GM12878 (cell line): ENCODE measurements around the gene GABRB1. TPM values are rescaled to one million over a fixed set of nuclear protein-coding genes. Genes with fewer than 3 reads are reported as not detected.
A peak's percentile ranks its signal among the peaks of the same experiment; 100 is the strongest.

Experiments
- CTCF ChIP-seq, 3 experiments: IDR thresholded peaks in 2 of 3; conservative IDR thresholded peaks in 1 of 3; 2 replicates each; pipeline ENCODE4 v1.5.1; 2011; ENCODE audit warnings: low read depth in 3 of 3, low read length in 3 of 3, mild to moderate bottlenecking in 3 of 3, control low read depth in 2 of 3, moderate library complexity in 2 of 3, inconsistent platforms in 1 of 3, mixed read lengths in 1 of 3; ENCODE audit not compliant: control insufficient read depth in 2 of 3, insufficient read depth in 1 of 3; ENCODE audit errors: extremely low read depth in 1 of 3
- IRF3 ChIP-seq: fragments of 450-650 bp; IDR thresholded peaks from 2 replicates; pipeline ENCODE4 v1.6.1; 2014; ENCODE audit warnings: mild to moderate bottlenecking
- MTA2 ChIP-seq: fragments of 450-650 bp; IDR thresholded peaks from 2 replicates; pipeline ENCODE4 v1.6.1; 2016; ENCODE audit warnings: low read depth, mild to moderate bottlenecking, moderate library complexity
- MXI1 ChIP-seq: fragments of 150-350 bp; IDR thresholded peaks from 2 replicates; pipeline ENCODE4 v1.6.1; 2011; ENCODE audit warnings: low read depth, mild to moderate bottlenecking, inconsistent platforms, low read length, improper control_type of control experiment
- NFXL1 ChIP-seq: fragments of 450-650 bp; IDR thresholded peaks from 2 replicates; pipeline ENCODE4 v1.6.1; 2017; ENCODE audit warnings: antibody characterized with exemption, mild to moderate bottlenecking, borderline replicate concordance
- SMAD5 ChIP-seq: IDR thresholded peaks from 2 replicates; pipeline ENCODE4 v1.6.1; 2016; ENCODE audit warnings: antibody characterized with exemption, low read depth
- TCF7 ChIP-seq: IDR thresholded peaks from 2 replicates; pipeline ENCODE4 v1.6.1; 2014; ENCODE audit warnings: antibody characterized with exemption, borderline replicate concordance
- USF1 ChIP-seq: IDR thresholded peaks from 2 replicates; pipeline ENCODE4 v1.6.1; 2011; ENCODE audit warnings: borderline replicate concordance, low read depth, mild to moderate bottlenecking, moderate library complexity, mixed read lengths, low read length; ENCODE audit not compliant: insufficient read depth; ENCODE audit errors: extremely low read length
- WRNIP1 ChIP-seq: IDR thresholded peaks from 2 replicates; pipeline ENCODE4 v1.6.1; 2011; ENCODE audit warnings: low read depth, low read length, improper control_type of control experiment, borderline replicate concordance
- polyA plus RNA-seq, 11 experiments: library from polyadenylated mRNA; depleted of rRNA in 4 of 11; unstranded in 6 of 11; stranded (reverse) in 5 of 11; fragments of >200 nt; fragmentation: Nextera tagmentation in 4 of 11; fragmentation: Illumina TruSeq in 1 of 11; extraction: Ambion mirVana in 4 of 11; extraction: Trizol in 1 of 11; gene quantifications; 1 replicate in 1 of 11; 2 replicates in 10 of 11; pipeline versions ENCODE4 v1.2.1 to v1.2.3, GENCODE V29; 2011 to 2016; ENCODE audit warnings: inconsistent platforms in 2 of 11, missing spikeins in 2 of 11, low read depth in 1 of 11
- total RNA-seq, 4 experiments: library from RNA; depleted of rRNA in 3 of 4; stranded (reverse); fragments of >200 nt in 3 of 4; fragmentation: Illumina TruSeq in 1 of 4; extraction: Trizol in 1 of 4; gene quantifications; 2 replicates each; pipeline versions ENCODE4 v1.2.1 to v1.2.3, GENCODE V29; 2013 to 2021
- TF ChIP-seq, protein P1 (sequence below): fragments of 150-350 bp; IDR thresholded peaks from 2 replicates; pipeline ENCODE4 v1.6.1; 2016; ENCODE audit warnings: low read depth, low read length
- TF ChIP-seq, protein P2 (sequence below): fragments of 450-650 bp; IDR thresholded peaks from 2 replicates; pipeline ENCODE4 v1.6.1; 2016; ENCODE audit warnings: mild to moderate bottlenecking, moderate library complexity, borderline replicate concordance
- TF ChIP-seq, protein P3 (sequence below): fragments of 450-650 bp; IDR thresholded peaks from 2 replicates; pipeline ENCODE4 v1.6.1; 2017; ENCODE audit warnings: mild to moderate bottlenecking, moderate library complexity

GABRB1 gene
- total and polyA plus RNA-seq, 10 of the 15 experiments (the other 5 are each of a cell fraction or from before 2014, with no cell fraction given), result 0.13 to 0.92 TPM; not detected in 8

DNA sequence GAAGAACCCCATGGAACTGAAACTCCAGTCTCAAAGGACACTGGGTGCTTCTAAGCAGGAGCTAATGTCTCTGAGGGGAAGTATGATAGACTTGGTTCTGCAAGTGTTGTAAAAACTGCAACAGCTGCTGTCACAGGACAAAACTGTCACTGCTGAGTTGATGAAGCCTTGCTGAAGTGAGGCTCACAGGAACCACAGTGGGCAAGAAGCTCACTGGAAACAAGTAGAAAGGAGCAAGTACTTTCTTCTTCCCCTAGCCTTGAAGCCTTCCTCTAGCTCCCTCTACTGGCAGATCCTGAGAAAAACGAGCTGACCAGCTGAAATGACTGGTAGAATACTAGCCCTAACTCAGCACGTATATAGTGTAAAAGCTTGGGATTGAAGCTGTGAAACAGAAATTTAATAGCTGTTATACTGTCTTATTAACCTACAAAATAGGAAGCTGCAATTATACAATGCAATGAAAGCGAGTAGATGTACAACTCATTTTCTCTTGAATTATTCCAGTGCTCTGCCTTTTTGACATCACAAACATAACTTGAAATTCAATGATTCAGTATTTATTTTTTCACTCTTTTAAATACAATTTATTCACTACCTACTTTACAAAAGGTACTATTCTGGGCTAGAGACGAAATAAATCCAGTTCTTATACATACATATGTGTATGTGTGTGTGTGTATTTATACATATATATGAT, 91.4 kb downstream of the GABRB1 start (continued):
- TF ChIP-seq USF1 (no peak), MTA2 (no peak), WRNIP1 (no peak), SMAD5 (no peak), NFXL1 (no peak), TCF7 (no peak), IRF3 (no peak), MXI1 (no peak), CTCF (IDR thresholded peaks at IDR 0.05 in 2 of 3, conservative IDR thresholded peaks at IDR 0.05 in 1 of 3; ENCODE audit: control insufficient read depth in 2 of 3, extremely low read depth in 1 of 3, insufficient read depth in 1 of 3, low read depth in 3 of 3, low read length in 3 of 3) (peak; percentile 84 to 91 (median 90))
- TF ChIP-seq, protein P1, sequence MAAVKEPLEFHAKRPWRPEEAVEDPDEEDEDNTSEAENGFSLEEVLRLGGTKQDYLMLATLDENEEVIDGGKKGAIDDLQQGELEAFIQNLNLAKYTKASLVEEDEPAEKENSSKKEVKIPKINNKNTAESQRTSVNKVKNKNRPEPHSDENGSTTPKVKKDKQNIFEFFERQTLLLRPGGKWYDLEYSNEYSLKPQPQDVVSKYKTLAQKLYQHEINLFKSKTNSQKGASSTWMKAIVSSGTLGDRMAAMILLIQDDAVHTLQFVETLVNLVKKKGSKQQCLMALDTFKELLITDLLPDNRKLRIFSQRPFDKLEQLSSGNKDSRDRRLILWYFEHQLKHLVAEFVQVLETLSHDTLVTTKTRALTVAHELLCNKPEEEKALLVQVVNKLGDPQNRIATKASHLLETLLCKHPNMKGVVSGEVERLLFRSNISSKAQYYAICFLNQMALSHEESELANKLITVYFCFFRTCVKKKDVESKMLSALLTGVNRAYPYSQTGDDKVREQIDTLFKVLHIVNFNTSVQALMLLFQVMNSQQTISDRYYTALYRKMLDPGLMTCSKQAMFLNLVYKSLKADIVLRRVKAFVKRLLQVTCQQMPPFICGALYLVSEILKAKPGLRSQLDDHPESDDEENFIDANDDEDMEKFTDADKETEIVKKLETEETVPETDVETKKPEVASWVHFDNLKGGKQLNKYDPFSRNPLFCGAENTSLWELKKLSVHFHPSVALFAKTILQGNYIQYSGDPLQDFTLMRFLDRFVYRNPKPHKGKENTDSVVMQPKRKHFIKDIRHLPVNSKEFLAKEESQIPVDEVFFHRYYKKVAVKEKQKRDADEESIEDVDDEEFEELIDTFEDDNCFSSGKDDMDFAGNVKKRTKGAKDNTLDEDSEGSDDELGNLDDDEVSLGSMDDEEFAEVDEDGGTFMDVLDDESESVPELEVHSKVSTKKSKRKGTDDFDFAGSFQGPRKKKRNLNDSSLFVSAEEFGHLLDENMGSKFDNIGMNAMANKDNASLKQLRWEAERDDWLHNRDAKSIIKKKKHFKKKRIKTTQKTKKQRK, result no peak
- TF ChIP-seq, protein P2, sequence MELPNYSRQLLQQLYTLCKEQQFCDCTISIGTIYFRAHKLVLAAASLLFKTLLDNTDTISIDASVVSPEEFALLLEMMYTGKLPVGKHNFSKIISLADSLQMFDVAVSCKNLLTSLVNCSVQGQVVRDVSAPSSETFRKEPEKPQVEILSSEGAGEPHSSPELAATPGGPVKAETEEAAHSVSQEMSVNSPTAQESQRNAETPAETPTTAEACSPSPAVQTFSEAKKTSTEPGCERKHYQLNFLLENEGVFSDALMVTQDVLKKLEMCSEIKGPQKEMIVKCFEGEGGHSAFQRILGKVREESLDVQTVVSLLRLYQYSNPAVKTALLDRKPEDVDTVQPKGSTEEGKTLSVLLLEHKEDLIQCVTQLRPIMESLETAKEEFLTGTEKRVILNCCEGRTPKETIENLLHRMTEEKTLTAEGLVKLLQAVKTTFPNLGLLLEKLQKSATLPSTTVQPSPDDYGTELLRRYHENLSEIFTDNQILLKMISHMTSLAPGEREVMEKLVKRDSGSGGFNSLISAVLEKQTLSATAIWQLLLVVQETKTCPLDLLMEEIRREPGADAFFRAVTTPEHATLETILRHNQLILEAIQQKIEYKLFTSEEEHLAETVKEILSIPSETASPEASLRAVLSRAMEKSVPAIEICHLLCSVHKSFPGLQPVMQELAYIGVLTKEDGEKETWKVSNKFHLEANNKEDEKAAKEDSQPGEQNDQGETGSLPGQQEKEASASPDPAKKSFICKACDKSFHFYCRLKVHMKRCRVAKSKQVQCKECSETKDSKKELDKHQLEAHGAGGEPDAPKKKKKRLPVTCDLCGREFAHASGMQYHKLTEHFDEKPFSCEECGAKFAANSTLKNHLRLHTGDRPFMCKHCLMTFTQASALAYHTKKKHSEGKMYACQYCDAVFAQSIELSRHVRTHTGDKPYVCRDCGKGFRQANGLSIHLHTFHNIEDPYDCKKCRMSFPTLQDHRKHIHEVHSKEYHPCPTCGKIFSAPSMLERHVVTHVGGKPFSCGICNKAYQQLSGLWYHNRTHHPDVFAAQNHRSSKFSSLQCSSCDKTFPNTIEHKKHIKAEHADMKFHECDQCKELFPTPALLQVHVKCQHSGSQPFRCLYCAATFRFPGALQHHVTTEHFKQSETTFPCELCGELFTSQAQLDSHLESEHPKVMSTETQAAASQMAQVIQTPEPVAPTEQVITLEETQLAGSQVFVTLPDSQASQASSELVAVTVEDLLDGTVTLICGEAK, result no peak
- TF ChIP-seq, protein P3, sequence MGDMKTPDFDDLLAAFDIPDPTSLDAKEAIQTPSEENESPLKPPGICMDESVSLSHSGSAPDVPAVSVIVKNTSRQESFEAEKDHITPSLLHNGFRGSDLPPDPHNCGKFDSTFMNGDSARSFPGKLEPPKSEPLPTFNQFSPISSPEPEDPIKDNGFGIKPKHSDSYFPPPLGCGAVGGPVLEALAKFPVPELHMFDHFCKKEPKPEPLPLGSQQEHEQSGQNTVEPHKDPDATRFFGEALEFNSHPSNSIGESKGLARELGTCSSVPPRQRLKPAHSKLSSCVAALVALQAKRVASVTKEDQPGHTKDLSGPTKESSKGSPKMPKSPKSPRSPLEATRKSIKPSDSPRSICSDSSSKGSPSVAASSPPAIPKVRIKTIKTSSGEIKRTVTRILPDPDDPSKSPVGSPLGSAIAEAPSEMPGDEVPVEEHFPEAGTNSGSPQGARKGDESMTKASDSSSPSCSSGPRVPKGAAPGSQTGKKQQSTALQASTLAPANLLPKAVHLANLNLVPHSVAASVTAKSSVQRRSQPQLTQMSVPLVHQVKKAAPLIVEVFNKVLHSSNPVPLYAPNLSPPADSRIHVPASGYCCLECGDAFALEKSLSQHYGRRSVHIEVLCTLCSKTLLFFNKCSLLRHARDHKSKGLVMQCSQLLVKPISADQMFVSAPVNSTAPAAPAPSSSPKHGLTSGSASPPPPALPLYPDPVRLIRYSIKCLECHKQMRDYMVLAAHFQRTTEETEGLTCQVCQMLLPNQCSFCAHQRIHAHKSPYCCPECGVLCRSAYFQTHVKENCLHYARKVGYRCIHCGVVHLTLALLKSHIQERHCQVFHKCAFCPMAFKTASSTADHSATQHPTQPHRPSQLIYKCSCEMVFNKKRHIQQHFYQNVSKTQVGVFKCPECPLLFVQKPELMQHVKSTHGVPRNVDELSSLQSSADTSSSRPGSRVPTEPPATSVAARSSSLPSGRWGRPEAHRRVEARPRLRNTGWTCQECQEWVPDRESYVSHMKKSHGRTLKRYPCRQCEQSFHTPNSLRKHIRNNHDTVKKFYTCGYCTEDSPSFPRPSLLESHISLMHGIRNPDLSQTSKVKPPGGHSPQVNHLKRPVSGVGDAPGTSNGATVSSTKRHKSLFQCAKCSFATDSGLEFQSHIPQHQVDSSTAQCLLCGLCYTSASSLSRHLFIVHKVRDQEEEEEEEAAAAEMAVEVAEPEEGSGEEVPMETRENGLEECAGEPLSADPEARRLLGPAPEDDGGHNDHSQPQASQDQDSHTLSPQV, result no peak
